ENCODE measurements around the gene ZNF581.

DNA sequence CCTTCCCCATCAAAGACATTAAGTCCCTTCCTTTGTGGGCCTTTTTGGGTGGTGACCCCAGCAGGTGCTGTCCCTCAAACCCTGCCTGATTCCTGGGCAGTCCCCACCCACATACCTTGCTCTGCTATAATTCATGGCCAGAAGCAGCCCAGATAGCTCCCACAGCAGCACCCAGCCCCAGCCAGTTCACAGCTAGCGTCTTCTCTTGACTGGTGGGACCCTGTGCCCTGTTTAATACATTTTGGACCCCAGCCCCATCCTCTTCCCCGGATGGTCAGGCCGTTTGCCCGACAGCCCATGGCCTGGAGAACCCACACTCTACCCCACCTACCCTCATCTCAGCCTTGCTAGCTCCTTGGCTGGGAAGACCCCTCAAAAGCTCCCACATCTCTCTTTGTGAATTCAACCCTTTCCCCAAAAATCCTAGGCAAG, 6.7 kb downstream of the ZNF581 start:
- TF ChIP-seq, protein P1, sequence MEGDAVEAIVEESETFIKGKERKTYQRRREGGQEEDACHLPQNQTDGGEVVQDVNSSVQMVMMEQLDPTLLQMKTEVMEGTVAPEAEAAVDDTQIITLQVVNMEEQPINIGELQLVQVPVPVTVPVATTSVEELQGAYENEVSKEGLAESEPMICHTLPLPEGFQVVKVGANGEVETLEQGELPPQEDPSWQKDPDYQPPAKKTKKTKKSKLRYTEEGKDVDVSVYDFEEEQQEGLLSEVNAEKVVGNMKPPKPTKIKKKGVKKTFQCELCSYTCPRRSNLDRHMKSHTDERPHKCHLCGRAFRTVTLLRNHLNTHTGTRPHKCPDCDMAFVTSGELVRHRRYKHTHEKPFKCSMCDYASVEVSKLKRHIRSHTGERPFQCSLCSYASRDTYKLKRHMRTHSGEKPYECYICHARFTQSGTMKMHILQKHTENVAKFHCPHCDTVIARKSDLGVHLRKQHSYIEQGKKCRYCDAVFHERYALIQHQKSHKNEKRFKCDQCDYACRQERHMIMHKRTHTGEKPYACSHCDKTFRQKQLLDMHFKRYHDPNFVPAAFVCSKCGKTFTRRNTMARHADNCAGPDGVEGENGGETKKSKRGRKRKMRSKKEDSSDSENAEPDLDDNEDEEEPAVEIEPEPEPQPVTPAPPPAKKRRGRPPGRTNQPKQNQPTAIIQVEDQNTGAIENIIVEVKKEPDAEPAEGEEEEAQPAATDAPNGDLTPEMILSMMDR (IDR thresholded peaks at IDR 0.05), result no peak
- TF ChIP-seq EP300 (IDR thresholded peaks at IDR 0.05), result no peak

All from tibial nerve (tissue), 4 donors.